Body of pancreas (tissue), 4 donors: Measurements from ENCODE around the gene PAPPA. TPM values are rescaled to one million over a fixed set of nuclear protein-coding genes. Genes with fewer than 3 reads are reported as not detected.

Experiments
- ATAC-seq: fragments of 150-250 bp; one replicate; pipeline ENCODE4 v1.9.1; 2016
- DNase-seq, 4 donors: peaks; one replicate each; pipeline ENCODE4 v3.0.0-alpha.2; 2019
- H3K27ac ChIP-seq, 4 donors: fragments of 200-600 bp; sonication (generic); 1 replicate in 3 of 4; 2 replicates in 1 of 4; pipeline versions ENCODE4 v1.5.1 to v1.6.1; 2016 to 2019; ENCODE audit warnings: mild to moderate bottlenecking in 1 of 4, mixed read lengths in 1 of 4, moderate library complexity in 1 of 4
- H3K27me3 ChIP-seq, 2 donors: fragments of 200-600 bp; sonication (generic); one replicate each; pipeline ENCODE4 v1.6.0; 2016; ENCODE audit warnings: mild to moderate bottlenecking in 1 of 2
- H3K36me3 ChIP-seq, 2 donors: fragments of 200-600 bp; sonication (generic); replicated peaks in 1 of 2; 2 replicates each; pipeline ENCODE4 v1.5.1; 2016; ENCODE audit warnings: low read depth in 2 of 2; ENCODE audit not compliant: insufficient read depth in 1 of 2
- H3K4me1 ChIP-seq: fragments of 200-600 bp; sonication (generic); one replicate; pipeline ENCODE4 v1.6.0; 2016
- H3K4me3 ChIP-seq, 2 donors: fragments of 200-600 bp; sonication (generic); 1 replicate in 1 of 2; 2 replicates in 1 of 2; pipeline ENCODE4 v1.5.1; 2016 to 2019
- H3K9me3 ChIP-seq, 3 donors: fragments of 200-600 bp; sonication (generic); 1 replicate in 2 of 3; 2 replicates in 1 of 3; pipeline ENCODE4 v1.5.1; 2016
- CTCF ChIP-seq, 7 experiments: fragments of 450-650 bp in 4 of 7; fragments of 200-600 bp in 3 of 7; sonication (generic) in 3 of 7; IDR thresholded peaks; one replicate each; pipeline ENCODE4 v1.5.1; 2016 to 2019; ENCODE audit warnings: antibody characterized with exemption in 7 of 7
- POLR2A ChIP-seq, 3 donors: fragments of 450-650 bp; IDR thresholded peaks; one replicate each; pipeline ENCODE4 v1.6.1; 2016; ENCODE audit warnings: antibody characterized with exemption in 3 of 3, mild to moderate bottlenecking in 2 of 3
- WGBS, 2 donors: methylation state at CpG; one replicate each; pipeline ENCODE4 v1.1.5; 2017; 5-methylcytosine and 5-hydroxymethylcytosine counted together
- intact Hi-C: fragments of 100-400 bp; cut with DNase I; formaldehyde crosslinking; loops from one replicate; pipeline ENCODE4 v1.15.1; 2023
- total RNA-seq, 2 donors: library from RNA; depleted of rRNA; stranded (reverse); fragments of >200 nt; gene quantifications; one replicate each; pipeline ENCODE4 v1.1.0, GENCODE V29; 2016

The PAPPA gene
- total RNA-seq, 2 donors from 2014 or later, result 1.0 to 2.0 TPM

GRCh38 chr9:116414374-116414773, 260.8 kb downstream of the PAPPA start:
- H3K27me3 ChIP-seq, result no peaks in the 10 kb centered on the region
- 62 to 75% methylated on average over 2 of the region's 2 CpGs for WGBS, 2 donors
- no peak for ATAC-seq
- no peaks in the 10 kb centered on the region for H3K36me3 ChIP-seq
- H3K27ac ChIP-seq, result no peak overlapping the region
- H3K9me3 ChIP-seq, result no peaks in the 10 kb centered on the region
- TF ChIP-seq POLR2A (IDR thresholded peaks at IDR 0.05), result no peak
- TF ChIP-seq CTCF (IDR thresholded peaks at IDR 0.05), result no peak
- no peak overlapping the region for H3K4me3 ChIP-seq
- intact Hi-C loops, result no loop called here
- H3K4me1 ChIP-seq, result no peaks in the 10 kb centered on the region
- no peak for DNase-seq

GRCh38 chr9:116416421-116416820, 262.8 kb downstream of the PAPPA start:
- no peak overlapping the region for H3K4me3 ChIP-seq
- no peaks in the 10 kb centered on the region for H3K9me3 ChIP-seq
- H3K36me3 ChIP-seq, result no peaks in the 10 kb centered on the region
- DNase-seq, result no peak
- H3K27ac ChIP-seq, result no peak overlapping the region
- intact Hi-C loops, result no loop called here
- no peaks in the 10 kb centered on the region for H3K4me1 ChIP-seq
- TF ChIP-seq POLR2A (IDR thresholded peaks at IDR 0.05) (no peak), CTCF (IDR thresholded peaks at IDR 0.05) (no peak)
- 96 to 100% methylated on average over 1 of the region's 1 CpG for WGBS, 2 donors
- no peak for ATAC-seq
- H3K27me3 ChIP-seq, result no peaks in the 10 kb centered on the region

GRCh38 chr9:116417464-116417863, 263.9 kb downstream of the PAPPA start:
- DNase-seq (no peak), ATAC-seq (no peak)
- no peaks in the 10 kb centered on the region for H3K9me3 ChIP-seq
- no peak overlapping the region for H3K4me3 ChIP-seq
- TF ChIP-seq CTCF (IDR thresholded peaks at IDR 0.05), result no peak
- TF ChIP-seq POLR2A (IDR thresholded peaks at IDR 0.05), result no peak
- no peak overlapping the region for H3K27ac ChIP-seq
- no peaks in the 10 kb centered on the region for H3K36me3 ChIP-seq
- H3K4me1 ChIP-seq, result no peaks in the 10 kb centered on the region
- 93% methylated on average over 2 of the region's 2 CpGs for WGBS, 2 donors
- no peaks in the 10 kb centered on the region for H3K27me3 ChIP-seq
- intact Hi-C loops, result no loop called here

GRCh38 chr9:116419181-116419580, 265.6 kb downstream of the PAPPA start:
- Histone ChIP-seq H3K4me1 (no peaks in the 10 kb centered on the region), H3K27me3 (no peaks in the 10 kb centered on the region), H3K4me3 (no peak overlapping the region), H3K9me3 (no peaks in the 10 kb centered on the region), H3K27ac (no peak overlapping the region), H3K36me3 (no peaks in the 10 kb centered on the region)
- TF ChIP-seq CTCF (IDR thresholded peaks at IDR 0.05), result no peak
- no peak for TF ChIP-seq POLR2A (IDR thresholded peaks at IDR 0.05)
- 55 to 100% methylated on average over 2 to 3 of the region's 3 CpGs for WGBS, 2 donors
- ATAC-seq (no peak), DNase-seq (no peak)
- intact Hi-C loops, result no loop called here

GRCh38 chr9:116420993-116421538, 267.5 kb downstream of the PAPPA start:
- Histone ChIP-seq H3K27ac (no peak overlapping the region), H3K36me3 (no peaks in the 10 kb centered on the region), H3K9me3 (no peaks in the 10 kb centered on the region), H3K27me3 (no peaks in the 10 kb centered on the region), H3K4me3 (no peak overlapping the region), H3K4me1 (no peaks in the 10 kb centered on the region)
- 91 to 100% methylated on average over 1 of the region's 1 CpG for WGBS, 2 donors
- ATAC-seq (no peak), DNase-seq (no peak)
- intact Hi-C loops, result no loop called here
- TF ChIP-seq POLR2A (IDR thresholded peaks at IDR 0.05) (no peak), CTCF (IDR thresholded peaks at IDR 0.05) (no peak)
